ENCODE measurements around the gene RPS6KA2. TPM values are rescaled to one million over a fixed set of nuclear protein-coding genes. Genes with fewer than 3 reads are reported as not detected.
"Not testable (repeated sequence)": the region's sequence is repeated elsewhere in the genome, so short reads cannot be mapped to it uniquely, and the experiment has no call there.

The RPS6KA2 gene
- total RNA-seq, 1 donor from 2014 or later, result 36.1 TPM

DNA sequence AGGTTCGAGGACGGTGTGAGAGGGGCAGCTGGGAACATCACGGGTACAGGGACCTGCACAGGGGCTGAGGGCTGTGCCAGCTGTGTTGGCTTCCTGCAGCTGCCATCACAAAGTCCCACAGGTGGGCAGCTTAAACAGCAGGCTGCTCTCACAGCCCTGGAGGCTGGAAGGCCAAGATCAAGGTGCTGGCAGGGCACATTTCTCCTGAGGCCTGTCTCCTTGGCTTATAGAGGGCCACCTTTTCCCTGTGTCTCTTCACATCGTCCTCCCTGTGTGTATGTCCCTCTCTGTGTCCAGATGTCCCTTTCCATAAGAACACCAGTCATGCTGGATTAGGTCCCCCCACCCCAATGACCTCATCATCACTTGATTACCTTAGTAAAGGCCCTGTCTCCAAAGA, 229.2 kb downstream of the RPS6KA2 start:
- no peak for DNase-seq (ENCODE audit: low spot score)

DNA sequence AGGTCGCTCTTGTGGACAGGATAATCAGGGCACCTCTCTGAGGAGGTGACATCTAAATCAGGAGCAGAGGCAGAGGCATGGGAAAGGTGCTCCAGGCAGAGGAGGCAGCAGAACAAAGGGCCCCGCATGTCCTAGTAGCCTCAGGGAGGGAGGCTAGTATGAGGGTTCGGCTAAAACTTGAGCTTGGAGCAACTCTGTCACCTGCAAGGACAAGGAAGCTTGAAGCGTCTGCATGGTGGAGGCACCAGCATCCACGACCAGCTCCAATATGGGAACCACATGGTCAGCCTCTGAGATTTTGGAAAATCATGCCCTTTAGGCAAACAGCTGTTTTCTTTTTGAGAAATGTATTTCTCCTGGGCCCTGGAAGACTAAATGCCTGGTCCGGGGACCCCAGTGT, 231.3 kb downstream of the RPS6KA2 start:
- DNase-seq (ENCODE audit: low spot score), result no peak

DNA sequence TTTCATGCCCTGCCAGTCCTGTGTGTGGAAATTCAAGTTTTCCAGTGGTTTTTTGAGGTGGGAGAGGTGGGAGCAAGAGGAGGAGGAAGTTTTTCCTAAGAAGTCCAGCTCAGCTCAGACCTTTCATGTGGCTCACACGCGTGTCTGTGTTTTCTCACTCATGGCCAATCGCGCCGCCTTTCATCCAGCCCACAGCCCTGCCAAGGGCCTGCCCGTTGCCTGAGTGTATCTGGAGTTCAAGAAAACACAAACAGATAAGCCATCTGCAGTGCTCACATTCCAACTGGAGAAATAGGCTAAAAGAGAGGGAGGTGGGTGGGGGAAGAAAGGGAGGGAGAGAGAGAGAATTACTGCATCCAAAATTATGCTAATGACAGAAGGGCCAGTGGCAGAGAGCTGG, 231.7 kb downstream of the RPS6KA2 start:
- DNase-seq (ENCODE audit: low spot score), result no peak

DNA sequence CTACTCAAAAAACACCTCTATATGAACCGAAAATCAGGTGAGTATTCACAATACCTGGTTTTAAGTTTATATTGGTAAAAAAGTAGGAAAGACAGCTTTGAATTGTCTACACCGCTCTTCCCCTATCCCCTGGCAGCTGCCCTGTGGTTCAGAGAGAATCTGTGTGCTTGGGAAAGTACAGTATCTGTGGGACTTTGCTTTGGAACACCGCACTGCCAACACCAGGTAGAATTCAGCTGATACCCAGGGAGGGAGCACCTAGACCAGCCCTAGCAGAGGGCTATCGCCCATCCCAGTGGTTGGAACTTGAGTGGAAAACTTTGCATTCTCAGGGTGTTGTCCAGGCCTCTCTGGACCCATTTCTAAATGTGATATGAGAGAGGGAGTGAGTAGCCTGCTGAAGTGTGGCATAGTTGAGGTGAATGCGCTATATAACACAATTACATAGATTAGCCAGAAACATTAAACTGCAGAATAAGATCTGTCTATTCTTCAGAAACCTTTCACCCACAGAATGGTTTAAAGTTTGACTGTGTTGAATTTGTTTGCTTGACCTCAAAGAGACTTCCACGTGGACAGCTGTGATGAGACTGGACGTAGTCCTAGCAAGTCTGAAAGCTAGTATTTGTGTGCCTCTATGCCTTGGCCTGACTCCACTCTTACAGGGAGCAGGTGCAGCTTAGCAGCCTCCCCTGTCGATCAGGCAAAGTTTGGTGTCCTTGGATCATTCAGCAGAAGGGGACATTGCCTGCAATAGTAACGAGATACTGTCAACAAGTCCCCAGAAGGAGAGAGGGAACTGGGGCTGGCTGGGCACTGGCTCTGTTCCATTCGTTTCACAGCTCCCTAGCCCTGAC, 232.8 kb downstream of the RPS6KA2 start:
- DNase-seq (ENCODE audit: low spot score), result no peak

DNA sequence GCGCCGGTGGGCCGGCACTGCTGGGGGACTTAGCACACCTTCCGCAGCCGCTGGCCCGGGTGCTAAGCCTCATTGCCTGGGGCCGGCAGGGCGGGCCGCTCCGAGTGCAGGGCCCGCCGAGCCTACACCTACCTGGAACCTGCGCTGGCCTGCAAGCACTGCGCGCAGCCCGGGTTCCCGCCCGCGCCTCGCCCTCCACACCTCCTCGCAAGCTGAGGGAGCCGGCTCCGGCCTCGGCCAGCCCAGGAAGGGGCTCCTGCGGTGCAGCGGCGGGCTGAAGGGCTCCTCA, 233.6 kb downstream of the RPS6KA2 start:
- no peak for DNase-seq (ENCODE audit: low spot score)

DNA sequence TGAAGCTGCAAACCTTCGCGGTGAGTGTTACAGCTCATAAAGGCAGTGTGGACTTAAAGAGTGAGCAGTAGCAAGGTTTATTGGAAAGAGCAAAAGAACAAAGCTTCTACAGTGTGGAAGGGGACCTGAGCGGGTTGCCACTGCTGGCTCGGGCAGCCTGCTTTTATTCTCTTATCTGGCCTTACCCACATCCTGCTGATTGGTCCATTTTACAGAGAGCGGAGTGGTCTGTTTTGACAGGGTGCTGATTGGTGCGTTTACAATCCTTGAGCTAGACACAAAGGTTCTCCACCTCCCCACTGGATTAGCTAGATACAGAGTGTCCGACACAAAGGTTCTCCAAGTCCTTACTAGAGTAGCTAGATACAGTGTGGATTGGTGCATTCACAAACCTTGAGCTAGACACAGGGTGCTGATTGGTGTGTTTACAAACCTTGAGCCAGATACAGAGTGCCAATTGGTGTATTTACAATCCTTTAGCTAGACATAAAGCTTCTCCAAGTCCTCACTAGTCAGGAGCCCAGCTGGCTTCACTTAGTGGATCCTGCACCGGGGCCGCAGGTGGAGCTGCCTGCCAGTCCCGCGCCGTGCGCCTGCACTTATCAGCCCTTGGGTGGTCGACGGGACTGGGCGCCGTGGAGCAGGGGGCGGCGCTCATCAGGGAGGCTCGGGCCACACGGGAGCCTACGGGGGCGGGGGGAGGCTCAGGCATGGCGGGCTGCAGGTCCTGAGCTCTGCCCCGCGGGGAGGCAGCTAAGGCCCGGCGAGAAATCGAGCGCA, 234.1 kb downstream of the RPS6KA2 start:
- DNase-seq (ENCODE audit: low spot score), result not testable (repeated sequence)

DNA sequence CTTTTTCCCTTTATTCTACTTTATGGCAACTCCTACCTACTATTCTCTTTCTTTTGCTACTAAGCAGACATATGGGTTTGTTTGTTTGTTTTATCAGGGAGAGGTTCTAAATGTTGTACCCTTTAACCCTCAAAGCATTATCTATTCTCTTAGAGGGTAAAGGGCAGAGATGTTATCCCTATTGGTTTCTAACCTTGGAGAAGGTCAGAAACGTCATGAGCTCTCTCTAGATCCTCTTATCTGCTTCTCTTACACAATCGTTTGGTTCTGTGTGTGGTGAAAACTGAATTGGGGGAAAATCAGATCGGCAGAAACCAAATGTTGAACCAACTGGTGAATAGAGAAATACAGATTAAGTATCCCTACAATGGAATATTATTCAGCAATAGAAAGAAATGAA, 237.9 kb downstream of the RPS6KA2 start:
- no peak for DNase-seq (ENCODE audit: low spot score)

DNA sequence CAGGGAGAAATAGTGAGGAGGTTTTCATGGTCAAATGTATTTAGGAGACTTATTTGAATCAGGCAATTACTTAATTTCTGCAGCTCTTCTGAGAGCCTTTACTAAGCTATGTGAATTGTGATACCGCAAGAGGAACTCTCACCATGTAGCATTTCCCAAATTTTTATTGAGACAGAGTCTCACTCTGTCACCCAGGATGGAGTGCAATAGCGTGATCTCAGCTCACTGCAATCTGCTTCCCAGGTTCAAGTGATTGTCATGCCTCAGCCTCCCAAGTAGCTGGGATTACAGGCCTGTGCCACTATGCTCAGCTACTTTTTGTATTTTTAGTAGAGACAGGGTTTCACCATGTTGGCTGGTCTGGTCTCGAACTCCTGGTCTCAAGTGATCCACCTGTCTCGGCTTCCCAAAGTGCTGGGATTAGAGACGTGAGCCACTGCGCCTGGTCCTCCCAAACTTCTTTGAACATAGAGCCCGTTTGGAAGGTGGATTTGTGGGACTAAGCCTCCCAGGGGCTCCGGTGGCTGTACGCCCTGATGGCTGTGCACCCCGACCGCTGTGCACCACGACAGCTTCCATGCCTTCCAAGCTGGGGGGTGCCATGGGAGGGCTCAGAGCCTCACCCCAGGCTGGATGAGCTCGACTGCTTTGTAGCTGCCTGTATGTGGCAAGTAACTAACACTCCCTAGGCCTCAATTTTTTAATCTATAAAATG, 238.6 kb downstream of the RPS6KA2 start:
- no peak for DNase-seq (ENCODE audit: low spot score)

DNA sequence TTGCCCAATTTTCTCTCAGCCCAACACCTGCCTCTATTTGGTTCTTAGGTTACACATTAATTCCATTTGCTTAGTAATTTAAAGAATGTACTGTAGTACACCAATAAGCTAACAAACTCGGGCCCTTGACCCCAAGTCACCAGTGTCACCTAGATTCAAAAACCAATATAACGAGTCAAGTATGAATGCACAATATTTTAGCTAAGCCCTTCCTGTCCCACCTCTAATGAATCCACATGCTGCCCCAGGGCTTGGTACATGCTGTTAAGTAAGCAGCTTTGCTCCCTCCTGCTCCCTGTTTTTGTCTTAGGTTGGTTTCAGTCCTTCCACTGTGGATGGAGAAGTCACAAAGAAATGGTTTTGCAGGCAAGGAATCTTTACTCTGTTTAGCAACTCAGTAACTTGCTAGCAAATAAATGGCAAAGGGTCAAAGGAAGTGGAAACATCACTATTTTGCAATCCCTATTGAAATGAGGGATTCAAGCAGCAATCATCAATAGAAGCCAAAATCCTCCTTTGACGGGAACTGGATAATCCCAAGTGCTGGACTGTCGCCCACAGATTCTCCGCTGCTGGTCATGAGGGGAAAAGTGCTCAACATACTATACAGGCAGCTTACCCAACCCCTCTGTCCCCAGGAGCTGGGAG, 239.3 kb downstream of the RPS6KA2 start:
- no peak for DNase-seq (ENCODE audit: low spot score)

DNA sequence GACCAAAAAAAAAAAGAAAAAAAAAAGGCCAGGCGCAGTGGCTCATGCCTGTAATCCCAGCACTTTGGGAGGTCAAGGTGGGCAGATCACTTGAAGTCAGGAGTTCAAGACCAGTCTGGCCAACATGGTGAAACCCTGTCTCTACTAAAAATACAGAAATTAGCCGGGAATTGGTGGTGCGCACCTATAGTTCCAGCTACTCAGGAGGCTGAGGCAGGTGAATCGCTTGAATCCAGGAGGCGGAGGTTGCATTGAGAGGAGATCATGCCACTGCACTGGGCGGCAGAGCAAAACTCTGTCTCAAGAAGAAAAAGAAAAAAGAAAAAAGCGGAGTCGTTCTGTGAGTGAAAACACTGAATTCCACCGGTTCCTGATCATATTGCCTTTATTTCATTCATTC, 240.0 kb downstream of the RPS6KA2 start:
- not testable (repeated sequence) for DNase-seq (ENCODE audit: low spot score)

DNA sequence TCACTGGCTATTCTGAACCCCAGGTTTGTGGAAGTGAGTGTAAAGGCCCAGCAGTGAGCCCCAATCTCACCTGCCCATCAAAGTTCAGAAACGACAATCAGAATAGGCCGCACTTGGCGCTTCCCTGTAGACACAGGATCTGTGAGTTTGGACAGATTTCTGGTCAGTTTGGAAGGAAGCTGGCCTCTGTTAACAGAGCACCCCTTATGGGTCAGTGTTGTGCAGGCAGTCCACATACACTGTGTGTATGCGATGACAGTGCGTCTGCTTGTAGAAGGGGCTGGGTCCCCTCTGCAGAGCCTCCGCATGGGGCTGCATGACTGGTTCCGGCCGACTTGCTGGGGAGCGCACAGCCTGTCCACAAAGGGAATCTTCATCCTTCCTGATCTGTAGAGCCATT, 240.9 kb downstream of the RPS6KA2 start:
- no peak for DNase-seq (ENCODE audit: low spot score)

DNA sequence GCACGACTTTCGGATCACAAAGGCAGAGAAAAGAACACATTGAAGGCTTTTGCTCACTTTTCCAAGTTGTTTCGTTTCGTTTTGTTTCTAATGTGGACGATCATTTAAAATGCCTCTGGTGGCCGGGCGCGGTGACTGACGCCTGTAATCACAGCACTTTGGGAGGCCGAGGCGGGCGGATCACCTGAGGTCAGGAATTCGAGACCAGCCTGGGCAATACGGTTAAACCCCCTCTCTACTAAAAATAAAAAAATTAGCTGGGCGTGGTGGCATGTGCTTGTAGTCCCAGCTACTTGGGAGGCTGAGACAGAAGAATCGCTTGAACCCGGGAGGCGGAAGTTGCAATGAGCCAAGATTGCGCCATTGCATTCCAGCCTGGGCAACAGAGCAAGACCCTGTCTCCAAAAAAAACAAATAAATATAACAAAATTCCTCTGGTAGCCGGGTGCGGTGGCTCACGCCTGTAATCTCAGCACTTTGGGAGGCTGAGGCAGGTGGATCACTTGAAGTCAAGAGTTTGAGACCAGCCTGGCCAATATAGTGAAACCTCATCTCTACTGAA, 243.2 kb downstream of the RPS6KA2 start:
- not testable (repeated sequence) for DNase-seq (ENCODE audit: low spot score)

DNA sequence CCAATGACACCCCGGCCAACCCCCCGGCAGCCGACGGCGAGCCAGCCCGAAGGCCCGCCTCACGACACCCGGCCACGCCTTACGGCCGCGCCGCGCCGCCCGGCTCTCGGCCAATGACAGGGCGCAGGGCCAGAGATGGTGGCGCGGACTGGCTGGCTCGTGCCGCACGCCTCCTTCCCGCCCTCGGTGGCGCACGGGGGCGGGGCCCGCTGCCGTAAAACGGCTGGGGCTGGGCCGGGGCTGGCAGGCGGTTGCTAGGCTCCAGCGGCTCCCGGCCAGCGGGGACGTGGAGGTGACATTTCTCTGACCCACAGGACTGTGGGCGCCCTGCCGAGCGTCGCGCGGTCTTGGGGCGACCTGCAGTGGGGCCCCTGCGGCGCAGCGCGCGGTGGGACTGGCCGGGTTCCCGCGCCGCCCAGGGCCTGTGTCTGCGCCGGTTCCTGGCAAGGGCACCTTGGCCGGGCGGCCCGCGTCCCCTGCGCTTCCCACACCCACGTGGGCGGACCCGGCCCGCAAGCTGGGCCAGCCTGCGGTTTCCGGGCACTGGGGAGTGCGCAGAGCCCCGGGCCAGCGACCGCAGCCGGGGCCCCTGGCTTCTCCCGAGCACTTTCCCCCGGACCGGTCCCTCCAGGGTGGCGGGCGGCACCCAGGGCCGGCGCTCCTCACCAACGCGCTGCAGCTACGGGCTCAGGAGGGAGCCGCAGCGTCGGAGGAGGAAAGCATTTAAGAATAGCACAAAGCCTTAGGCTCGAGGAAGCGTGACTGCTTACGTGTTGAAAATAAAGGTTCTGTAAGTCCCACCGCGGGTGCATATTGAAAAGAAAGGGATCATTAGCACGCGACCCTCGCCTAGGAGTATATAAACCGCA, 243.9 kb downstream of the RPS6KA2 start, which contains the start of gene MPC1:
Gene MPC1 (minus strand): TSS at position 8 of the 869 bp plus-strand sequence. CDS start 64 bp downstream, outside the sequence.
- DNase-seq (ENCODE audit: low spot score), result peak; percentile 97

DNA sequence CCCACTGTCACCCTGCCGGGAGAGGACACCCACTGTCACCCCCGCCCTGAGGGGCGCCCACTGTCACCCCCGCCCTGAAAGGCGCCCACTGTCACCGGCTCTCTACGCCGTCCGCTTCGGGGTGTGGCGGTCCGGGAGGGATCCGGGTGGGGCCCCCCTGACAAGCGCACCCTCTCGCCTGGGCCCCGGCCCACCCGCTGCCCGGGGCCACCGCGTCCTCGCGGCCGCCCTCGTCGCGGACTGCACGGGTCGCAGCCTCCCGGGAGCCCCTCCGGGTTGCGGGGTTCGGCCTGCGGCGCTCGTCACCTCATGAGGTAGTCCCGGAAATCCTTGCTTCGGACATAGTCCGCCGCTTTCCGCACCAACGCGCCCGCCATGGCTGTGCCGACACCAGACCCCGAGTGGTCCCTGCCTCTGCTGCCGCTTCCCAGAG, 244.5 kb downstream of the RPS6KA2 start:
- DNase-seq (ENCODE audit: low spot score), result no peak

DNA sequence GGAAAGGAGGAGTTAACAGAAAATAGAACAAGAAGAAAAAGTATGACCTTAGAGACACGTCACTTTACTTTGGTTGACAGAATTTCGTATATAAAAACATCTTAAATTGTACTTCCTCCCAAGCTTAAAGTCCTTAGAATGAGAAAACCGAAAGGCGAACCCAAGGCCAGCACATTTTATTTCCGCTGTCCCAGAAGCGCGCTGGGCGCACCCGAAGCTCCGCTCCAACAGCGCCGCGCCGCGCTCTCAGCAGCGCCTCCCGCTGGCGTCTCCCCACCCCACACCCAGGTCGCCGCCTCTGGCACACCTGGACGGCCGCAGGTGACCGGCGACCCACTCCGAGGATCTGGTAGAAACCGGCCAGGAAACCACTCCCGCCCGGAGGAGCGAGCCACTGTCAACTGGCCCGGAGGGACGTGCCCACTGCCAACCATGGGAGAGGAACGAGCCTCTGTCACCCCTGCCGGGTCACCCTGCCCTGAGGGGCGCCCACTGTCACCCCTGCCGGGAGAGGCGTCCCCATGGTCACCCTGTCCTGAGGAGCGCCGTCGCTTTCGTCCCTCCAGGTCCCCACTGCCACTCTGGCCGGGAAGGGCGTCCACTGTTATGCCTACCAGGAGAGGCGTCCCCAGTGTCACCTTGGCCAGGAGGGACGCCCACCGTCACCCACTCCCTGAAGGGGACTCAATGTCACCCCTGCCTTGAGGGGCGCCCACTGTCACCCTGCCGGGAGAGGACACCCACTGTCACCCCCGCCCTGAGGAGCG, 245.1 kb downstream of the RPS6KA2 start:
- peak; percentile 85 for DNase-seq (ENCODE audit: low spot score)

DNA sequence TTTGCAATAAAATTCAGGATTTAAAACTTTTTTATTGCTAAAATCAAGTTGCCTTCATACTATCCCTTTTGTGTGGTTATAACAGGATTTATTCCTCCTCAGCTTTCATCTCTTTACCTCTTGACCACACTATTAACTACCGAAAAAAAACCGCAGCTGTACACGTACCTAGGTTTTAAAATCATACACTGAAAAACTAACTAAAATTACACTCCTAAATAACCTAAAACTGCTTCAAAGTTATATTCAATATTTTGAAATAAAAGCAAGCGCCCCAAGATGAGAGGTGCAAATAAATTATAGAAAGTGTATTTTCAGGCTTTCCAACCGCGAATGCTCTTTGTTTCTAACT, 245.7 kb downstream of the RPS6KA2 start:
- DNase-seq (ENCODE audit: low spot score), result no peak

DNA sequence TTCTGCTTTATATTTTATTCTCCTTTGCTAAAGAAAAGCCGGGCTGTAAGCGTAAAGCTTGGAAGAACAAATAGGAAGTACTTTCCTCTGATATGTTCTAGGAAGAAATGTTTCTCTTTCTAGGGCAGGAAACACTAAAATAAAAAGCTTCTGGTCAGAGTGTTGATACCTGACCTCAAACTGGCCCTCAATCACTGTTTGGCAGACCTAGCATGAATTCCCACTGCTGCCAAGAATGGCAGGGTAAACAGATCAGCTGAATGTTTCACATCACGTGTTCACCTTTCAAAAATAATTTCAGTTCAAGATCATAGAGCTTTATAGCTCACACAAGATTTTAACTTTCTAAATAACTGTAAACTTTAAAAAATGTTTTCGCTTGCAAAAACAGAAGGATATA, 247.3 kb downstream of the RPS6KA2 start:
- no peak for DNase-seq (ENCODE audit: low spot score)

DNA sequence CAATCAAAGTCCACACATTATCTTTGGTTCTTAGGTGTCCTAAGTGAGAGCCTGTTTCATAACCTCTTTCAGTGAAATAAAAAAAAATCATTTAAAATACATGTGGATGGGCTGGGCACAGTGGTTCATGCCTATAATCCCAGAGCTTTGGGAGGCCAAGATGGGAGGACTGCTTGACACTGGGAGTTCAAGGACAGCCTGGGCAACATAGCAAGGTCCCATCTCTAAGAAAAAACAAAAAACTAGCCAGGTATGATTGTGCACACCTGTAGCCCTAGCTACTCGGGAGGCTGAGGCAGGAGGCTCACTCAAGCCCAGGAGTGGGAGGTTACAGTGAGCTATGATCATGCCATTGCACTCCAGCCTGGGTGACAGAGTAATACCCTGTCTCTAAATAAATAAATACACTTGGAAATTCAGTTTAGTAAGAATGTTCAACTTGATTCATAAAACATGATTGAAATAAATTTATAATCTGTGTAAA, 247.9 kb downstream of the RPS6KA2 start:
- no peak for DNase-seq (ENCODE audit: low spot score)

DNA sequence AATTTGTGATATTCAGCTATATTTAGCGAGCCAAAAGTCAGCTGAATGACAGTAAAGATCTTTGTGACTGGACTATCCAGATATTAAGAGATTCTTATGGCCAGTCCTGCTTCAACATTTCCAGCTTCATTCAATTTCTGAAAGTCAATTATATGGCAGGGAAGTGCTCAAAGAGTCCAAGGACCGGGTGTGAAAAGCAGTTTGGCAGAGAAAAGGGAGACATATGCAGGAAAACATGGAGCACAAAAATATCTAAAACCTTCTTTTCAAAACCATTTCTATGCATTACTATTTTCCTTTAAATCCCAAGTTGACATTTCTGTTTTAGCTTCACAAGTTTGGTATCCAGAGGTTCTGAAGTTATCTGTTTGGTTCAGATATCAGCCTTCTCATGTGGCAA, 249.3 kb downstream of the RPS6KA2 start:
- no peak for DNase-seq (ENCODE audit: low spot score)

DNA sequence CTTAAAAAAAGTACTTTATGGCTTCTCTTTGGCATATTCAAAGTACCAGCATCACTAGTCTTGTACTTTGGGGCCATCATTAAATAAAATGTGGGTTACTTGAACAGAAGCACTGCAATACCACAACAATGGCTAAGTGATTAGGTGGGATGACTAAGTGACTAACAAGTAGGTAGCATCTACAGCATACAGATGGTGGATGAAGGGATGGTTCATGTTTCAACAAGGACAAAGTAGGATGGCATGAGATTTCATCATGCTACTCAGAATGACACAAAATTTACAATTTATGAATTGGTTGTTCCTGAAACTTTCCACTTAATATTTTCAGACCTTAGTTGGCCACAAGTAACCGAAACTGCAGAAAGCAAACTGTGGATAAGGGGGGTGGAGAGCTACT, 252.0 kb downstream of the RPS6KA2 start:
- no peak for DNase-seq (ENCODE audit: low spot score)

Measured in mucosa of gallbladder (tissue), 1 donor.